OCI-M2 (cell line): ENCODE measurements around the gene NADK2.

Experiments used
- DNase-seq: peaks from one replicate; lab custom pipeline; 2025; ENCODE audit not compliant: unreplicated experiment; lab: John Stamatoyannopoulos, UW

NADK2 gene

DNA sequence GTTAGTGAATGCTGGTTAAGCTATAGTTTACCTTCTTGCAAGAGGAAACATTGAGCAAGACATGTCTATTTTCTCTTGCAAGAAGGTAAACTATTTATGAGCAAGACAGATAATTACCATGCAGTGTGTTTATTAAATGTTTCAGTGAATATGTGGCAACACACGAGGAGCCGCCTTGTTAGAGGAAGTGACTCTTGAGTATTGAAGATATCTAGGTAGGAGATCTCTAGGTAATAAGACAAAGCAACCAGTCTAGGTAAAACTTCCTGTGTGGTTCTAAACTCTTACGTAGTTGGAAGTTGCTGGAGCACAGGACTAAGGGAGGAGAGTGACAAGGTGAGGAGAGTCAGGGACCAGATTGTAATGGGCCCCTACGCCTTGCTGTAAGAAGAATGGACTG lies 73.0 kb downstream of the NADK2 start:
- DNase-seq = no peak

DNA sequence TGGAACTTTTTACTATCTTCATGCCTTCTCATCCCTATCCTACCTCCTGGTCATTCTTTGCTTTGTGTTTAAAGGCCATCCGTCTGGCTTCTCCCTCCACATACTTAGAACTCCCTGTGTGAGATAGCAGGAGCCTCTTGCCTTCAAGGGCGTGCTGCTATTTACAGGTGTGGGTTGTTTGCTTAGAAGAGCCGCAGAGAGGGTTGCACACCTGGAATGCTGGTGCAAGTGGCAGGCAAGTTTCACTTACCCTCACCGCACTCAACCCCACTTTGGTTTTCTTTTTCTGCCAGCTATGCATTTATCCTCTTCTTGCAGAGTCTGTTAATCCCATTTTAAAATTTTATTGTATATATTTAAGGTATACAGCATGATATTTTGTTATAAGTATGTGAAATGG lies 77.3 kb downstream of the NADK2 start:
- DNase-seq = no peak

DNA sequence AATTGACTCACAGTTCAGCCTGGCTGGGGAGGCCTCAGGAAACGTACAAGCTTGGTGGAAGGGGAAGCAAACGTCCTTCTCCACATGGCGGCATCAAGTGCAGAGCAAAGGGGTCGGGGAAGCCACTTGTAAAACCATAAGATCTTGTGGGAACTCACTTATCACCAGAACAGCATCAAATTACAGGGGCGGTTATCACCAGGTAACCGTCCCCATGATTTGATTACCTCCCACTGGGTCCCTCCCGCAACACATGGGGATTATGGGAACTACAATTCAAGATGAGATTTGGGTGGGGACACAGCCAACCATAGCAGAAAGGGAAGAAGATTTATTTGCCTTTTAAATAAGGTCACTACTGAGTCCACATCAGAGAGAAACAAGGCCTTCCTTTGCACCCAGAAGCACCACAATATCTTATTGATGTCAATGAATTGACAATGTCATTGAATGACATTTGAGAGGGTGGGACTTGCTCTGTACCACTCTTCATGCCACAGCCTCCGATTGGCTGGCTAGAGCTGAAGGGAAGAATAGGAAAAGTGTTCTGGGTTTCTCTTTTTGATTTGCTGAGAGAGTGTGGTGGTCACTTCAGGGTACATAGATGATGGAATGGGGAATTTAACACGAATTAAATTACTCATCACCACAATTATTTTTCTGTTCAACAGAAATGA lies 78.8 kb downstream of the NADK2 start:
- no peak for DNase-seq

DNA sequence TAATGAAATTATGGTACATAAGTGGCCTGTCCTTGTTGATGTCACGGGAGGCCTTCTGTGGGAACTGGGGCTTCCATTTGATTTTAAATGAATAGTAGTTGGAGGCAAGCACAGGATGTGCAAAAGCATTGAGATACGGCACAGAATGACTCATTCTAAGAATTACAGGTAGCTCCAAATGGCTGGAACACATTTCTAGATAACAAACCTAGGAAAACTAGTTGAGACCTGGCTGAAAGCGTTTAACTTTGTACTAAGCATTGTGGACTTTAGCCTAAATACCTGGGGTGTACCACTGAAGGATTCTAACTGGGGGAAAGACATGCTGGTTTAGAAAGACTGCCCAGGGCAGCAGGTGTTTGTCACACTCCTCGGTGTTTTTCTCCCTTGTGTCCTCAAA lies 80.4 kb downstream of the NADK2 start:
- DNase-seq = no peak

DNA sequence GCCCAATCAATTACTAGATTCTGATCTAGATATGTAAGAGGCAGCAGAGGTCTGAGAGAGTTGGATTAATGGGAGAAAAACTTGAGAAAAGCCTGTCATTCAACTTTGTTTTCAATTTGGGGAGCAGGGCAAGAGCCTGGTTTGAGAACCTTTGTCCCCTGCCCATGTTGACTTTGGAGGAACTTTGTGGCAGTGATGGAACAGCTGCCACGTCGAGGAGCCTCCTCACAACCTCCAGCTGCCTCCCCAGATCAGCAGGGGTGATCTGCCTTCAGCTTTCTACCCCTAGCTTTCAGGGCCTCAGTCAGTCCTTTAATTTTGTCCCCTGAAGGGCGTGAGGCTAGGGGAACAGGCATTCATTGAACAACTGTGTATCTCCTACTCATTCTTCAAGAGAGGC lies 81.1 kb downstream of the NADK2 start:
- no peak for DNase-seq

DNA sequence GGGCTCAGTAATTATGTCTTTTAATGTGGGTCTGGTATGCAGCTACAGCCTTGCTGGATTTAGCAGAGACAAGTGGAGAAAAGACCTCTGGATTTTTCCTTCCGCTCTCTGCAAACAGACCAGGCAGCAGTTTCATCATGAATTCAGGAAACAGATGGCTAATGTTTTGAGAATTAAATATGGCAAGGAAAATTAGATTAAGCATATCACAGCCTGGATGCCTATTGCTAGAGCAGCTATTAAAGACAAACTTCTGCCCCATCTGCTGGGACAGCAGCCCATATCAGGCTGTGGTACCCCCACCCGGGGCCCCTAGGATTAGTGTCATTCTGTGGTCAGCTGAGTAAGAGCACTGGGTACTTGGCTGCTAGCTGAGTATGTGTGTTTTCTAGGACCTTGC lies 83.6 kb downstream of the NADK2 start:
- DNase-seq = no peak

DNA sequence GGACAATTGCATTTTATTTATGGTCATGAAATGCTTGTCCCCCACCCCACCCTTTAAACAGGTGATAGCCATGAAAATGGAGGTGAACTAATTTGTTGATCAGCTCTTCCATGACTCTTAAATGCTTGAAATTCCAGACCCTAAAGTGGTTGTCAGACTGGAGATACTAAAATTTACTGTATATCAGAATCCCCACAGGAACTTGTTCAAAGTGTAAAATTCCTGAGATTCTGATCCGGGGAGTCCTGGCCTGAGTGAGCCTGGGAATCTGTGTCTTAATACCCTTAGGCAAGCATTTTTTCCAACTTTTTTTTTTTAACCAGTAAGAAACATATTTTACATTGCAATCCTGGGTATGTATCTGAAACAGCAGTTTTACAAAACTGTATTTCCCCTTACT lies 85.1 kb downstream of the NADK2 start:
- DNase-seq = no peak

DNA sequence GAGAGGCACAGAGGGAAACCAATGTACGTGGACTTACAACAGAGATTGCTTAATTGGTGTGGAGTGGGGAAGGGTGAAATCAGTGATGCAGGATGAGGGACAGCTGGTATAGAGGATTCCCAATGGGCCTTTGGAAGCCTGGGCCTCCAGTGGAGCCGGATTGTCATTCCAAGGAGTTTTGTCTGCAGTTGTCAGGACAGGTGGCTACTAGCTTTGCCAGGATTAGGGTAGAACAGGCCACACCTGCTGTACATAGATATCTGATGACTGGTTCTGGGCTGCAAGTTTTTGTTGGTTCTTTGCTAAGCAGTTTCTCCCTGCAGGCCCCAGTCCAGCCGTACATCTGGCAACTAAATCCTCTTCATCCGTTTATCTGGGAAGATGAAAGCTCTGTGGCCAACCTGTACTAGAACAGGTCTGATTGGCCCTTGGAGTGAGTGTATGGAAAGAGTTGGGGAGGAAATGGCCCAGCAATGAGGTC lies 85.6 kb downstream of the NADK2 start:
- no peak for DNase-seq

DNA sequence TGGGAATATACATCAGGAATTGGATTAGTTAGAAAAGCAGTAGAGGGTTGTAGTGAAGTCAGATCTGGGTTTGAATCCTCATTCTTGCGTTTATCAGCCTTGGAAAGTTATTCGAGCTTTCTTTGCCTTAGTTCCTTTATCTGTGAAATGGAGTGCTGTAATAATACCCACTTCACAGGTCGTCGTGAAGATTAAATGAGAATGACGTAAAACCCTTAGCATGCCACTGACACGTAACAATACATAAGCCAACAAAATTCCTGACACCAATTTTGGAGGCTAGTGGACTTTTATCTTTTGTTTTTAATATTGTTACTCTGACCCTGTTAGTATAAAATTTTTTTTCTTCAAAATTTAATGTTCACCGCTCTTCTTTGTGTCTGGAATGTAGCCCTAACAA lies 86.4 kb downstream of the NADK2 start:
- no peak for DNase-seq

DNA sequence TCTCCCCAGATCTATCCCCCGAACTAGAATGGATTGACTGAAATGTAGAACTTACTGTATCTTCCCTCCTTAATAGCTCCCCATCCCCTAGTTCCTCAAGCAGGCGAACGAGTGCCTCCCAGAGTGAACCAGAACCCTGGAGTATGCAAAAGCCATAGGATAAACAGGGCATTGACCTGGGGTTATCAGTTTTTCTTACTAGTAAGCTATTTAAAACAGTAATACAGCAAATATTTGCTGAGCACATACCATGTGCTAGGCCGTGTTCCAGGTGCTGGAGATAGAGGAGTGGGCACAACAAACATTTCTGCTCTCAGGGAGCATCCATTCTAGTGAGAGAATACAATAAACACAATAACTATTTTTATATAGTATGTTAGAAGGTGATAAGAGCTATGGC lies 88.0 kb downstream of the NADK2 start:
- DNase-seq = no peak

DNA sequence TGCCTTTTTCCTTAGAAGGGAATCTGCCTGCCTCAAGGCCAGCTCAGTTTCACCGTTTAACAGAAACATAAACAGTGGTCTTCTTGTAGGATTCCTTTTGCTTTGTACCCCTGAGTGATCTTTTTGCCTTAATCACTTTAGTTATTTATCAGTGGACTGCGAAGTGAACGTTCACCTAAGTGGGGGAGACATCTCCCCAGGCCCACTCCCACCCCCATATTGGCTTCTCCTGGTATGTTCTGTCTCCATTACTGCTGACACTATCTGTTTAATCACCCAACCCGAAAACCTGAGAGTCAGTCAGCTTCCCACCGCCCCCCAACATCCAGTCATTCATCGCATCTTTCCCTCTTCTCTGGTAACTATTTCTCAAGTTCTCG lies 88.4 kb downstream of the NADK2 start:
- no peak for DNase-seq

DNA sequence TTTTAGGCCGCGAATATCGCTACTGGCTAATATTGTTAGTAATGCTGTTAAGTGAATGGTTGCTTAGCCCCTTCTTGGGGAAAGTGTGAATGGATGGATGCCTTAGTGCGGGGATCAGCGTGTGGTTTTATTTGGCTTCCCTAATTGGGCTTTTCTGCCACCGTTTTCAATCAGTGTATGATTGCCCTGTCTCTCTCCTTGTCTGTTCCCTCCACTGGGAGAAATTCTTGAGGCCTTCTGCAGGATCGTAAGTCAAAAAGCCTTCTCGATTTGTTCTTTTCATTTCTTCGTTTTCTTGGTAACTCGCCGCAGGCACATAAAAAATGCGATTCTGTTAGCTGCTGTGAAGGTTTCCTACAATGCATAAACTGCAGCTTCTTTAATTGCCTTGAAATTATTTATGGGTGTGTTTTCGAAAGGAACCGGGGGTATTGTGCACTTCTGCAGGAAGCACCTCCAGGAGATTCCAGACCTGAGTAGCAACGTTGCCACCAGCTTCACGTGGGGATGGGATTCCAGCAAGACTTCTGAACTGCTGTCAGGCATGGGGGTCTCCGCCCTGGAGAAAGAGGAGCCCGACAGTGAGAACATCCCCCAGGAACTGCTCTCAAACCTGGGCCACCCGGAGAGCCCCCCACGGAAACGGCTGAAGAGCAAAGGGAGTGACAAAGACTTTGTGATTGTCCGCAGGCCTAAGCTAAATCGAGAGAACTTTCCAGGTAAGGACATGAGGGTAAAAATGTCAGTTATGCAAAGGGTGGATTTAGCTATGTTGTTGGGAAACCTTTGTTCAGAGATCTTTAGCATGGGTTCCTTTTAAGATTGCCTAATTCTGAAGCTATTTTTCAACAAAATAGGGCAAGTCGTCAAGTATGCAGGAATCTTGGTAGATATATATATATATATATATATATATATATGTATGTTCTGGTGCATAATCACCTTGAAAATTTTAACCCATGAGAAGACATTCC lies 89.1 kb downstream of the NADK2 start:
- DNase-seq = no peak

DNA sequence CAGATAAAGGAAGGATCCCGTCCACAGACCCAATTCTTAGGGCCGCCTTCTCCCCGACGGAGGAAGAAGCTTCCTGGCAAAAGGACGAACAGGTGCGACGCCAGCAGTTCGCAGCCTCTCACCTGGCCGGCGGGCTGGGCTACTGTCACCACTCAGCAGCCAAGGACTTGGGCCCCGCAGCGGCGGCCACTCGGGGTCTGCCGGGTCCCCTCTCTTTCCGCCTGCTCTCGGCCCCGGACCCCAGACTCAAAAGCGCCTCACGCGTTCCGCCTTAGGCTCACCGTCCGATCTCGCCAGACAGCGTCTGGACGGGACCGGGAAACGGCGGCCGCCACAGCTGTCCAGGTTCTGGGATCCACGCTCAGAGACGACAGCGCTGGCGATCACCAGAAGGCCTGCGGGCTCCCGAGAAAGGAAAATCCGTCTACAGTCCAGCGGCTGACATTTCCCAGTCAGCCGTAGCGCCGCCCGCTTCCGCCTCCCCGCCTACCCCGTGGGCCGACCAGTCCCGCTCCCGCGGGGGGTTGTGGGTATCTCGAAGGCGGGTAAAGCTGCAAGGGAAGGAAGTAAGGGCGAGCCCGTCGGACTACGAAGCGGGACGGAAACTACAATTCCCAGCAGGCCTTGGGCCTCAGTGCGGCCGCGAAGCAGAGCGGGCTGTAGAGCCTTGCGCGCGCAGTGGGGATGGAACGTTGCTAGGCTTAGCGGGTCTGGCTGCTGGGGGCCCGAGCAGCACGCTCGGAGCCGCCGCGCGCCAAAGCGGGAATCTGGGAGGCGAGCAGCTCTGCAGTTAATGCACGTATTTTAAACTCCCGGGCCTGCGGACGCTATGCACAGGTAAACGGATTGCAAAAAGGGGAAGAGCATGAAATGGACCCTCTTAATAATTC lies 90.0 kb downstream of the NADK2 start, which contains the start of the genes LMBRD2 and SKP2:
Gene LMBRD2 (minus strand): TSS at position 454 of the 890 bp plus-strand sequence. CDS start 8,538 bp downstream, outside the sequence.
Gene SKP2 (plus strand): TSS at position 678 of the 890 bp plus-strand sequence. CDS start 152 bp downstream, at position 830.
- peak; percentile 67 for DNase-seq

DNA sequence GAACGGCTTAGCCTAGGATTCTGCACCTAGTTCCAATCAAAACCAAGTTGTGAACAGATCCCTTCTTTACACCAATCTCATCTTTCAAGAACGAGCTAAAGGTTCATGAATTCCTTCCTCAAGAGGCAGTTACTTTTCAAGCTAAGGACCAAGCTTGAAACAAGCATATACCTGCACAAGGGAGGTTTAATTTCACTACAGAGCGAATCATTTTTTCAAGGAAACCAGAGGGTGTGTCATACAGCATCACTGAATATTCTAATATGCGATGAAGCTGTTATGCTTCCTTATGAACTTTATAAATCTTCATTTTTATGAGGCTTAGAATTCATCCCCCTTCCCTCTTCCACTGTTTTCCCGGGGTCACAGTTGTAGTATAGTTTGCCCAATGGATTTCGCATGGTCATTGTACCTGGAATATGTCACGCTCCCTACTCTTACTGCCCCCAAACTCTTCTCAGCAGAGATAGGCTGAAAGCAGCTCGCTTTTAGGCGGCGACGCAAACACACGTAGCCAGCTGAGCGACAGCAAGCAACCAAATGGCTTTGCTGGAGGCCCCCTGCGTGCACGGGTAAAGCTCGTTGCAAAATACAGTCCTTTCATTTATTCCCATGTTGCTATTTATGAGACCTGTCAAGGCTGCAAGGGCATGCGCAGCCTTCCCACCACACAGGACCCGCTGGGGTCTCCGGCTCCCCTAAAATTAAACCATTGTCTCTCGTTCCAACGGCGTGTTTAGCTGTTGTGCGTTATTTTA lies 90.9 kb downstream of the NADK2 start:
- DNase-seq = no peak

DNA sequence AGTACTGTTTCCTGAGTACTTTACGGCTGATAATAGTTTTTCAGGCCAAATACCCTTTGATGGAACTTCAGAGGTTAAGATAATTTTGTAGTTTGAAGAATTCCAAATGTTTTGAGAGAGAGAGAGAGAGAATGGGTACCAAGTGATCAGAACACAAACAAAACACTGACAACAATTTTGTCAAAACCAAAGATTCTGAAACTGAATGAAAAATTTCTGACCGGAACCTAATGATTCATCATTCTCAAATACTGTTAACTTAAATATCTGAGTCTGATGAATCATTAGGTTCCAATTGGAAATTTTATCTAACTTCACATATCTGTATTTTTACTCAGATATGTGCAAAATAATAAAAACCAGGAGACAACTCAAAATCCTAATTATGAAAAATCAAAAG lies 94.0 kb downstream of the NADK2 start:
- DNase-seq = no peak

DNA sequence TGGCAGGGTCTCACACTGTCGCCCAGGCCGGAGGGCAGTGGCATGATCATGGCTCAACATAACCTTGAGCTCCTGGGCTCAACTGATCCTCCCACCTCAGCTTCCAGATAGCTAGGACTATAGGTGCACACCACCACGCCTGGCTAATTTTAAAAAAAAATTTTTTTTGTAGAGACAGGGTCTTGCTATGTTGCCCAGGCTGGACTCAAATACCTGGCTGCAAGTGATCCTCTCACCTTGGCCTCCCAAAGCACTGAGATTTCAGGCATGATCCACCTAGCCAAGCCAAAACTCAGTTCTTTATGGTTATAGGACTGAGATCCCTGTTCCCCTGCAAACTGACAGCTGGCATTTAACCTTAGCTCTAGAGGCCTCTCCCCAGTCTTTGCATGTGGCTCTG lies 95.3 kb downstream of the NADK2 start:
- DNase-seq = no peak

DNA sequence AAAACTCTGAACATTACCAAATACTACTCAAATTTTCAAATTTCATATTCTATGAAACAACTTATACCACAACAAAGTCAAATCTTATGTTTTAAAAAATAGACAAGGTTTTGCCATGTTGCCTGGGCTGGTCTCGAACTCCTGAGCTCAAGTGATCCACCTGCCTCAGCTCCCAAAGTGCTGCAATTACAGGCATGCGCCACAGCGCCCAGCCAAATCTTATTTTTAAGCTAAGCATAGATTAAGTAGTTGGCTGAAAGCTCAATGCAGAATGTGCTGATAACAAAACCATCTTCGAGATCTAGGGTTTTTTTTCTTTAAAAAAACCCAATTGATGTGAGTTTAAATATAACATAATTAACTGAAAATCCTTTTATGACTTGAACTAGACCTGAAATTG lies 96.4 kb downstream of the NADK2 start:
- no peak for DNase-seq
